Right lobe of liver (tissue), 6 donors: ENCODE measurements around the gene SPON1. TPM values are rescaled to one million over a fixed set of nuclear protein-coding genes. Genes with fewer than 3 reads are reported as not detected.

Experiments used
- ATAC-seq, 4 donors: fragments of 200-7000 bp; cut with Tn5 transposase; one replicate each; pipeline ENCODE4 v1.9.1; 2020; ENCODE audit warnings: mild to moderate bottlenecking in 4 of 4, moderate library complexity in 4 of 4
- DNase-seq, 3 donors: peaks; one replicate each; pipeline ENCODE4 v3.0.0-alpha.2; 2020
- H3K27ac ChIP-seq, 3 donors: fragments of 200-600 bp; one replicate each; pipeline ENCODE4 v1.8.0; 2022
- H3K27me3 ChIP-seq, 2 donors: fragments of 200-600 bp; one replicate each; pipeline ENCODE4 v1.8.0; 2022
- H3K36me3 ChIP-seq, 4 donors: fragments of 200-600 bp; sonication (generic) in 1 of 4; one replicate each; pipeline versions ENCODE4 v1.5.1 to v1.8.0; 2017 to 2022; ENCODE audit warnings: control low read depth in 1 of 4
- H3K4me1 ChIP-seq, 4 donors: fragments of 200-600 bp; sonication (generic) in 1 of 4; one replicate each; pipeline versions ENCODE4 v1.5.1 to v1.8.0; 2017 to 2022; ENCODE audit warnings: control low read depth in 1 of 4
- H3K4me3 ChIP-seq, 3 donors: fragments of 200-600 bp; one replicate each; pipeline ENCODE4 v1.8.0; 2022
- H3K9me3 ChIP-seq, 4 donors: fragments of 200-600 bp; sonication (generic) in 1 of 4; one replicate each; pipeline versions ENCODE4 v1.5.1 to v1.8.0; 2017 to 2022; ENCODE audit warnings: control low read depth in 1 of 4
- POLR2A ChIP-seq: fragments of 450-650 bp; IDR thresholded peaks from one replicate; pipeline ENCODE4 v1.6.1; 2017; ENCODE audit warnings: antibody characterized with exemption, mild to moderate bottlenecking
- WGBS: methylation state at CpG from one replicate; pipeline ENCODE4 v1.1.6; 2018; ENCODE audit warnings: low coverage, low lambda C conversion rate; ENCODE audit not compliant: insufficient coverage; ENCODE audit errors: missing lambda C conversion rate; 5-methylcytosine and 5-hydroxymethylcytosine counted together
- intact Hi-C, 2 donors: fragments of 100-400 bp; cut with DNase I; formaldehyde crosslinking; loops; one replicate each; pipeline versions ENCODE4 v1.11.2 to v1.14.1; 2022
- total RNA-seq, 6 experiments: library from RNA; depleted of rRNA in 2 of 6; stranded (reverse); fragments of >200 nt in 2 of 6; fragmentation: NEBNext Ultra II Directional in 3 of 6; extraction: Animal tissue kit (Norgen Biotek cat#: 25700) in 3 of 6; gene quantifications; one replicate each; pipeline versions ENCODE4 v1.1.0 to v1.2.4, GENCODE V29; 2016 to 2023
- TF ChIP-seq, protein P1 (sequence below), 4 donors: fragments of 200-600 bp in 3 of 4; fragments of 450-650 bp in 1 of 4; IDR thresholded peaks; one replicate each; pipeline versions ENCODE4 v1.5.1 to v1.8.0; 2016 to 2022; ENCODE audit warnings: antibody characterized with exemption in 4 of 4, mild to moderate bottlenecking in 2 of 4
- donor health status: DM: no; HTN: yes; CAD: no.
- donor health status: DM: no; HTN: no; CAD: no.
- donor health status: DM: no; HTN: no; CAD: no.
- donor health status: DM: no; HTN: yes; CAD: no.
- donor health status: DM: no; HTN: yes; CAD: no.

SPON1 gene
- total RNA-seq, 6 experiments from 2014 or later: 0.51 to 2.4 (median 1.6) TPM

DNA sequence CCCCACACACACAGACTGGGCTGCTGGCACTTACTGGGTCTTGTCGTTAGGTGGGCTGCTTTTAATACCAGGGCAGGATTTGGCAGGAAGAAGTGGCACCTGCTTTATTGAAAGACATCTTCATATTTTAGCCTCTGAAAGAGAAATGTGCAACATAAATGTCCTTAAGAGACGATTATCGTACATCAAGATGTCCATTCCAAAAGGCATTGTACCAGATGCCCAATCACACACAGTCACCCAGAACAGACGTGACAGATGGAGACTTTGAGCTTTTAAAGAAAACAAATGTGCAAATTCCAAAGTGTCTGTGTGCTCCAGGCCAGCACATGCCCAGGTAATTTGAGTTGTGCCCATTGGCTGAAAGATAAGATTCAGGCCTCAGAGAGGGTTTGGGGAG lies 240.8 kb downstream of the SPON1 start:
- H3K27ac ChIP-seq: peak overlapping the region in 1 of 3 donors; percentile 59
- H3K36me3 ChIP-seq: no peaks in the 10 kb centered on the region
- no peaks in the 10 kb centered on the region for H3K9me3 ChIP-seq
- H3K27me3 ChIP-seq: no peaks in the 10 kb centered on the region
- peaks cover 0 to 9% (median 0%) of the 10 kb centered on the region in 4 donors for H3K4me1 ChIP-seq
- peak; percentile 75 to 83 (median 79) for ATAC-seq
- no peak for TF ChIP-seq POLR2A
- DNase-seq: peak in 1 of 3 donors; percentile 53
- WGBS: 42% methylated on average over 4 of the region's 4 CpGs
- H3K4me3 ChIP-seq: peak overlapping the region in 1 of 3 donors; percentile 35
- intact Hi-C loops: no loop called here

DNA sequence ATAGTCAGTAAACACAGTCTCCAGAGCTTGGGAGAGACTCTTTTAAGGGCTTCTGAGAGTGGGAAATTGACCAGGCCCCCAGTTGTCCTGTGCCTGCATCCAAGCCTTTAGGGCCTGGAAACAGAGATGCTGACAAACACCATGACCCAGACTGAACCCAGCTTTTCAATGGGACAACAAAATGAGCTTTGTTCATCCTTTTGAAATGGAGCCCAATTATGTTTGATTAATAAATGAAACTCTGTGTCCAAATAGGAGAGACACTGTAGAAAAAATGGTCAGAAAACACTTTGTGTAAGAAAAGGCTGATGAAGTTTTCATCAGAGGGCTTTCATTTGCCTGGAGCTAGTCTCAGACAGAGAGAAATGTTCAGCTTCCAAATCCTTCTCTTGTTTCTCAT lies 250.5 kb downstream of the SPON1 start:
- ATAC-seq (no peak), DNase-seq (no peak)
- intact Hi-C loops: no loop called here
- H3K4me3 ChIP-seq: no peak overlapping the region
- no peaks in the 10 kb centered on the region for H3K27me3 ChIP-seq
- no peaks in the 10 kb centered on the region for H3K4me1 ChIP-seq
- no peak overlapping the region for H3K27ac ChIP-seq
- peaks cover 0 to 4% (median 0%) of the 10 kb centered on the region in 4 donors for H3K9me3 ChIP-seq
- no peak for TF ChIP-seq POLR2A
- TF ChIP-seq, protein P1, sequence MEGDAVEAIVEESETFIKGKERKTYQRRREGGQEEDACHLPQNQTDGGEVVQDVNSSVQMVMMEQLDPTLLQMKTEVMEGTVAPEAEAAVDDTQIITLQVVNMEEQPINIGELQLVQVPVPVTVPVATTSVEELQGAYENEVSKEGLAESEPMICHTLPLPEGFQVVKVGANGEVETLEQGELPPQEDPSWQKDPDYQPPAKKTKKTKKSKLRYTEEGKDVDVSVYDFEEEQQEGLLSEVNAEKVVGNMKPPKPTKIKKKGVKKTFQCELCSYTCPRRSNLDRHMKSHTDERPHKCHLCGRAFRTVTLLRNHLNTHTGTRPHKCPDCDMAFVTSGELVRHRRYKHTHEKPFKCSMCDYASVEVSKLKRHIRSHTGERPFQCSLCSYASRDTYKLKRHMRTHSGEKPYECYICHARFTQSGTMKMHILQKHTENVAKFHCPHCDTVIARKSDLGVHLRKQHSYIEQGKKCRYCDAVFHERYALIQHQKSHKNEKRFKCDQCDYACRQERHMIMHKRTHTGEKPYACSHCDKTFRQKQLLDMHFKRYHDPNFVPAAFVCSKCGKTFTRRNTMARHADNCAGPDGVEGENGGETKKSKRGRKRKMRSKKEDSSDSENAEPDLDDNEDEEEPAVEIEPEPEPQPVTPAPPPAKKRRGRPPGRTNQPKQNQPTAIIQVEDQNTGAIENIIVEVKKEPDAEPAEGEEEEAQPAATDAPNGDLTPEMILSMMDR (IDR thresholded peaks at IDR 0.05): no peak
- H3K36me3 ChIP-seq: no peaks in the 10 kb centered on the region

DNA sequence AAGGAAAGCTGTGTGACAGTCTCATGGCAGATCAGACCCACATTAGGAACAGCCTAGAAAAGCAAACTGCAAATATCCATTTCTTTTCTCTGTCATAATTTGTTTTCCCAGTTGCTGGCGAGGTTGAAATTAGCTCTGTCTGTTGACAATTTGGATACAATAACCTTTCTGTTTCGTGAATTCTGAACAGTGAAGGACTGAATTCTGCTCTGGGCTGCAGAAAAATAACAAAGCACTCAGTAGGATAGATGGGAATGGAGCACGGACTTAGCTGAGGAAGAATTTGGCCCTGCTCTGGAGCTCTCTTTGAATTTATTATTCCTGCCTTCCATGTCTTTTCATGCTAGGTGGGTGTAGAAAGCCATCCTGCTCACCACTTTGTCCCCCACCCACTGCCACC lies 256.2 kb downstream of the SPON1 start:
- ATAC-seq: no peak
- Histone ChIP-seq H3K4me1 (no peaks in the 10 kb centered on the region), H3K27ac (no peak overlapping the region), H3K4me3 (no peak overlapping the region), H3K36me3 (no peaks in the 10 kb centered on the region), H3K9me3 (no peaks in the 10 kb centered on the region), H3K27me3 (no peaks in the 10 kb centered on the region)
- intact Hi-C loops: no loop called here
- TF ChIP-seq POLR2A: no peak
- TF ChIP-seq, protein P1 (IDR thresholded peaks at IDR 0.05): no peak
- DNase-seq: no peak
- WGBS: 78% methylated on average over 3 of the region's 3 CpGs

DNA sequence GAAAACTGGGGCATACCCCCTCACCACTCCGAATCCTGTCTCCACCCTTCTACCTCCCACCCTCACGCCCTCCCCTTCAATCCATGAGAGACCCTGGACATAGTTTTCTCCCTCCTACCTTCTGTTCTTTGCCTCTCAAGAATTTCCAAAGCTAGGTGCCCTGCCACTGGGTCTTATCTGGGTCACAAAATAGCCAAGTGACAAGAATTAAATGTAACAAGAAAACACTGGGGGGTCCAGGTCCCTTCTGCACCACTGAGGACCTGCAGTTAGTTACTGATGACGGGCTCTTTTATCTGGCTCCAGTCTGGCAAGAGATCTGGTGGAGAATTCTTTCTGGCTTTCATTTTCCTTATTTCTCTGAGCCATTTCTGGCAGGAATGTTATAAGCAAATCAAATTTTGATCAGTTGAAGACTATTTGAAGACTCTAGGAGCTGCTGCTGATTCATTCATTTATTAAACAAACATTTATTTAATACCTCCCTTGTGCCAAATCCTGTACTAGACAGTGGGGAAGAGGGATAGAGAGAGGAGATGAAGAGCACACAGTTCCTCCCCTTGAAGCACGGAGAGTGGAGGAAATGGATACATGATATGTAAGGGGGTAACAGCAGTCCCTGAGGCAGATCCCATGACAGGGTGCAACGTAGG lies 261.2 kb downstream of the SPON1 start:
- no peaks in the 10 kb centered on the region for H3K36me3 ChIP-seq
- no peaks in the 10 kb centered on the region for H3K27me3 ChIP-seq
- TF ChIP-seq POLR2A: no peak
- TF ChIP-seq, protein P1 (IDR thresholded peaks at IDR 0.05): no peak
- no peaks in the 10 kb centered on the region for H3K9me3 ChIP-seq
- ATAC-seq (no peak), DNase-seq (no peak)
- H3K4me3 ChIP-seq: no peak overlapping the region
- no peaks in the 10 kb centered on the region for H3K4me1 ChIP-seq
- intact Hi-C loops: no loop called here
- H3K27ac ChIP-seq: no peak overlapping the region
- WGBS: 37% methylated on average over 5 of the region's 5 CpGs

DNA sequence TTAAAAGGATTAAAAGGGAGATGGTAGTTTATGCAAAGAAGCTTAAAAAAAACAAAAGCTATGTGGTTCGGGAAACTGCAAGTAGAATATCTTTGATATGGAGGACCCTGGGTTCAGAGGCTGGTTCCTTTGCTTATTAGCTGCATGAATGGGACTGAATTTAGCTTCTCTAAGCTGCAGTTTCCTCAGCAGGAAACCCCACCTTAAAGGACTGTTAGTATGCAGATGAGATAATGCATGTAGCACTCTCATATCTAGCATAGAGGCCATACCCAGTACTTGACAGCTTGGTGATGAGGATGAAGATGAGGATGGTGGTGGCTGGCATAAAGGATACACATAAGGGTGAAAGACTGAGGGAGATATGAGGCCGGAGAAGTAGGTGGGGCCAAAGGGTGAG lies 261.9 kb downstream of the SPON1 start:
- H3K27ac ChIP-seq: no peak overlapping the region
- H3K9me3 ChIP-seq: no peaks in the 10 kb centered on the region
- DNase-seq (no peak), ATAC-seq (no peak)
- TF ChIP-seq, protein P1 (IDR thresholded peaks at IDR 0.05): no peak
- no peak for TF ChIP-seq POLR2A
- no peak overlapping the region for H3K4me3 ChIP-seq
- H3K36me3 ChIP-seq: no peaks in the 10 kb centered on the region
- no peaks in the 10 kb centered on the region for H3K27me3 ChIP-seq
- no peaks in the 10 kb centered on the region for H3K4me1 ChIP-seq
- WGBS: 57% methylated on average over 2 of the region's 2 CpGs
- intact Hi-C loops: no loop called here
